Measurements from ENCODE around the gene SERPINI2.

The SERPINI2 gene, protein sequence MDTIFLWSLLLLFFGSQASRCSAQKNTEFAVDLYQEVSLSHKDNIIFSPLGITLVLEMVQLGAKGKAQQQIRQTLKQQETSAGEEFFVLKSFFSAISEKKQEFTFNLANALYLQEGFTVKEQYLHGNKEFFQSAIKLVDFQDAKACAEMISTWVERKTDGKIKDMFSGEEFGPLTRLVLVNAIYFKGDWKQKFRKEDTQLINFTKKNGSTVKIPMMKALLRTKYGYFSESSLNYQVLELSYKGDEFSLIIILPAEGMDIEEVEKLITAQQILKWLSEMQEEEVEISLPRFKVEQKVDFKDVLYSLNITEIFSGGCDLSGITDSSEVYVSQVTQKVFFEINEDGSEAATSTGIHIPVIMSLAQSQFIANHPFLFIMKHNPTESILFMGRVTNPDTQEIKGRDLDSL

DNA sequence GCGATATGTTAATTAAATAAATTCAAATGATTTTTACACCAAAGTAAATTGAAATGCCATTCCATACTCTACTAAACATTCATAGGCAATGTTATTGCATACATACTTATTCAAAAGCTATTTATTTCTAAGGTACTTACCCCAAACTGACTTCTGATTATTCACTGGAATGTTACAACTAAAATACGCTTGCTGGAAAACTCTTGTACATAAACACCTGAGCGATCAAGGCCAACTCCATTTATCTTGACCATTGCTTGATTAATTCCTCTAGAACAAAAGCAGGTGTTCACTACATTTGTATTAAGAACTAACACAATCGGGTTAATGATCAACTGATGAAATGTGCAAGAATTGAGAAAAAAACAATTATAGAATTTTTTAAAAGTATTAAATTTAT lies at the start of gene SERPINI2:
TSS of gene SERPINI2 (minus strand) at position 180 of the 400 bp plus-strand sequence. CDS start 2,208 bp downstream, outside the sequence.
- no peak for DNase-seq

DNA sequence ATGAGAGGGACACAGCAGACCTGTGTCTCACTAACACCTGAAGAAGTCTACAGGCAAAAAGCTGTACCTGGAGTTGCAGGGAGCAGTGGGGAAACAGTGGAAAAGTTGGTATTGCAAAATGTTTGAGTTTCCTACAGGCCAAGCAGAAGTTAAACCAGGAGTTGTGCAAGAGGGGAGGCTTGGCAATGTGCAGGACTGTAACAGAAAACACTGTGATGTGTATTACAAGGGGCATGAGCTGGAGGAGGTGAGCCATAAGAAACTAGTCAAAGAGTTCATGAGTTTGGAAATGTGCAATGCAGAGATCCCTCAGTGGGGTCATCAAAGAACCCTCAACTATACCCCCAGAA lies 47.1 kb upstream of the SERPINI2 start:
- peak; percentile 47 for DNase-seq

DNA sequence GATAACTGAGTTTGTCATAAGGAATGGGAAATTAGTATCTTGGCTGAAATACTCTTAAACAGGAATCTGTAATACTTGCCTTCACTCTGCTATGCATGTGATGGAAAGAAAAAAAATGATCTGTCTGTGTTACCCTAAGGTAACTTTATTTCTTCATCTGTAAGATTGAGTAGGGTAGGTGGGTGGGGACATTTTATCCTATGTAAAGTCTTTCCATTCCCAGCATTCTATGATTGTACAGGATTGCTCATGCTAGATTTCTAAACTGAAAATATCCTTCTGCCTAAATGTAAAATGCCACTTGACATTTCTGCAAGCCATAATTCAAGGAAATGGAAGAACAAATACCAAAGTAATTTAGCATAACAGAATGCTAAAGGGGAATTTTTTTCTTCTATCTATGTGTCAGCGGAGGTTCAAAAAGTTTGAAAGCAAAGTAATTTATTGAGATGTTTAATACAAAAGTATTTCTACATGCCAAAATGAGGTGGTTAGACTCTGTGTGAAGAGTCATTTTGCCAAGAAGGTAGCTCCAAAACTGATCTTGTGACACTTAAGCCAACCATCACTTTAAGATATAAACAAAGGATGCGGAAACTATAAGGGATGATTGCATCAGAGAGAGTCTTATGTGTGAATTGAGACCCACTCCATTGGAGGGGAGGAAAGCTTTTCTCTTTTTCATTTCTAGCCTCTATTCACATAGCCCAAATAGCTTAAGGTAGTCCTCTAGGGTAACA lies 46.6 kb upstream of the SERPINI2 start:
- DNase-seq = peak; percentile 32

DNA sequence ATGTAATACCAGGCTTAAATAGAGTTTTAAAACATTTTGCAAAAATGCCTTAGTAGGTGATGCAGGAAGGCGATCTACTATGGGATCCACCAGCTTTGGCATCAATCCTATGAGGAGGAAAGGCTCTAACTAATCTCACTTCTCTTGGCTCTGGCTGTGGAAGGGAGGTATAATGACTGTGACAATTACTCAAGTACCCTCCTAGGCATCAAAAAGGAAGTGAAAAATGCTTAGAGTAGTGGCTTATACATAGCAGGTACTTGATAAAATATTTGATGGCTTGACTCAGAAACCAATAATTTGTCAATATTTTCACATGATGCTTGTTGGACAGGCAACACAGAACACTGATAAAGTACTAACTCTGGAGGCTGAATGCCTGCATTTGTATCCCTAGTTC lies 34.1 kb upstream of the SERPINI2 start:
- no peak for DNase-seq

DNA sequence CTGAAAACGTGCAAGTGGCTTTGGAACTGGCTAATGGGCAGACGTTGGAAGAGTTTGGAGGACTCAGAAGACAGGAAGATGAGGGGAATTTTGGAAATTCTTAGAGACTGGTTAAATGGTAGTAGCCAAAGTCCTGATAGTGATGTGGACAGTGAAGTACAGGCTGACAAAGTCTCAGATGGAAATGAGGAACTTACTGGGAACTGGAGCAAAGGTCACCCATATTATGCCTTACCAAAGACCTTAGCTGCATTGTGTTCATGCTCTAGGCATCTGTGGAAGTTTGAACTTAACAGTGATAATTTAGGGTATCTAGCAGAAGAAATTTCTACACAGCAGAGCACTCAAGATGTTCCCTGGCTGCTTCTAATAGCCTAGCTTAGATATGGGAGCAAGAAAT lies 28.6 kb upstream of the SERPINI2 start:
- peak; percentile 26 for DNase-seq

DNA sequence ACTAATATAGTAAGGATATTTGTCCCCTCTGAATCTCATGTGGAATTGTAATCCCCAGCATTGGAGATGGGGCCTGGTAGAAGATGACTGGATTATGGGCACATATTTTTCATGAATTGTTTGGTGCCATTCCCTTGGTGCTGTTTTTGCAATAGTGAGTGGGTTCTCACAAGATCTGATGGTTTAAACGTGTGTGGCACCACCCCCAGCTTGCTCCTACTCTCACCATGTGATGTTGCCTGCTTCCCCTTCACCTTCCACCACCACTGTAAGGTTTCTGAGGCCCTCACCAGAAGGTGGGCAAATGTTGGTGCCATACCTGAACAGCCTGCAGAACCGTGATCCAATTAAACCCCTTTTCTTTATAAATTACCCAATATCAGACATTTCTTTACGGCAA lies 28.1 kb upstream of the SERPINI2 start:
- DNase-seq = no peak

DNA sequence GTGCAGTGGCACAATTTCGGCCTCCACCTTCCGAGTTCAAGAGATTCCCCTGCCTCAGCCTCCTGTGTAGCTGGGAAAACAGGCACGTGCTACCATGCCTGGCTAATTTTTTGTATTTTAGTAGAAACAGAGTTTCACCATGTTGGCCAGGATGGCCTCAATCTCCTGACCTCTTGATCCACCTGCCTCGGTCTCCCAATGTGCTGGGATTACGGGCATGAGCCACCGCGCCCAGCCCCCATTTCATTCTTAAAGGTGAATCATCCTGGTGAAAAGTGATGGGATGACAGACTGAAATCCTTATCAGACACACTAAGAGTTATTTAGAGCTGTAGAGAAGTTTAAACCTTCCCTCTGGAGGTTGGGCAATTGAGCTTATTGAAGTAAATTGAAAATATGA lies 24.1 kb upstream of the SERPINI2 start:
- no peak for DNase-seq

DNA sequence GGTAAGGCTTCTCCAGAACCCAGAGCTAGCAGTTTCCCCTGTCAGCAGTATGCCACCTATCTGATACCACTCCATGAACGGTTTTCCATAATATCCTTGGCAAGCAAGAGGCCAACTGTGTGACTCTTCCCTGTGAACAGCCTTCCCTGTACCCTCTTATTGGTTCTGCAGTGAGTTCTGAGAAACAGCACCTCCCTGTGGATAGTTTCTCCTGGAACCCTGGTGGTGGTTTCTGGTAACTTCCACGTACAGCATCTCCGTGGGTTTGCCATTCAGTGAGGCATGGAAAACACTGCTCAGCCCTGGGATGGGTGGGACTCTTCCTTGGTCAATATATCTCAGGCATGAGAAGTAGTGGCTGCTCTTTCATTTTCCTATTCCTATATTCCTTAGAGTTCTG lies 19.4 kb upstream of the SERPINI2 start:
- peak; percentile 29 for DNase-seq

DNA sequence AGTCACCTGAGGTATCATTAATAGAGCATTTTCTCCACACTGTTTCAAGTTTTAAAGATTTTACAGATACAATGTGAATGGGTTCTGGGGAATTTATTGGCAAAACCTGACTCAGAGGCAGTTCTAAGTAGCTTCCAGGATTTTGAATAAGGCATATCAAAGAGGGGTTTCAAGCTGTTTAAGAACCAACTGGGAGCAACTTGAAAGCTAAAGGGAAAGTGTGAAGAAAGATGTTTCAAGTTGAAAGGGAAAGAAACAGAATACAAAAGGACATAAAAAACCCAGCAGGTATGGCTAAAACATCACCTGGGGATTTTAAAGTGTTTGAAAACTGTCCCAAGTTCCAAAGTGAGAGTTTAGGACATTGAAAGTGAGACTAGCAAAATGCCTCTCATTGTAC lies 17.8 kb upstream of the SERPINI2 start:
- DNase-seq = no peak

DNA sequence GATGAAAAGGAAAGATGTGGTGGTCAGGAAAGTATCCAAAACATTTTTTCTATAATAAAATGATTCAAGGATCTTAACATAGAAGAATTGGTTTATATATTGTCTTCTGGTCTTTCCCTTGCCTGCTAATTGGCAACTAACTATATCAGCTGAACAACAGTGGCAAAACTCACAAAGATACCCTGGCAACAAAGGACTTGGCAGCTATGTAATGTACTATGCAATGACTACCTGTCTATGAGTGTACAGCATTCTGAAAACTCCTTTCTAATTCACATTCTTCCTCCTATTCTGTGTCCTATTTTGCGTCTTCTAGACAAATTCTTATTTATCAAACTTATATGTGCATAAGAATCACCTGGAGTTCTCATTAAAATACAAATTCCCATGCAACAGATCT lies 15.7 kb upstream of the SERPINI2 start:
- no peak for DNase-seq

DNA sequence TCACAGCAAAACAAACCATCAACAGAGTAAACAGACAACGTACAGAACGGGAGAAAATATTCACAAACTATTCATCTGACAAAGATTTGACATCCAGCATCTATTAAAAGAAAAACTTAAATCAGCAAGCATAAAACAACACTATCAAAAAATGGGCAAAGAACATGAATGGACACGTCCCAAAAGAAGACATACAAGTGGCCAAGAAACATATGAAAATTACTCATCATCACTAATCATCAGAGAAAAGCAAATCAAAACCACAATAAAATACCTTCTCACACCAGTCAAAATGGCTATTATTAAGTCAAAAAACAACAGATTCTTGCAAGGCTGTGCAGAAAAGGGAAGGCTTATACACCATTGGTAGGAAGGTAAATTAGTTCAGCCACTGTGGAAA lies 13.7 kb upstream of the SERPINI2 start:
- DNase-seq = no peak

DNA sequence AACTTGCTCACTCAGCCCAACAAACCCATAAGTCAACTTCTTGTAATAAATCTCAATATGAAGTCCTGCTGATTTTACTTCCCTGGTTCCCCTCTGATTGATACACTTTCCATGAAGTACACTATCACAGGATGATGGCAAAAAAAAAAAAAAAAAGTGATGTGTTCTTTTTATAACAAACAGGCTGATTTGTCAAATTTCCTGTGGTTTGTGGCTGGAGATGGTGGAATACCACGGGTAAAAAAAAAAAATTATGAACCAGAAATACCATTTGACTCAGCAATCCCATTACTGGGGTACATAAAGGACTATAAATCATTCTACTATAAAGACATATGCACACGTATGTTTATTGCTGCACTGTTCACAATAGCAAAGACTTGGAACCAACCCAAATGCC lies 10.7 kb upstream of the SERPINI2 start:
- peak; percentile 44 for DNase-seq

DNA sequence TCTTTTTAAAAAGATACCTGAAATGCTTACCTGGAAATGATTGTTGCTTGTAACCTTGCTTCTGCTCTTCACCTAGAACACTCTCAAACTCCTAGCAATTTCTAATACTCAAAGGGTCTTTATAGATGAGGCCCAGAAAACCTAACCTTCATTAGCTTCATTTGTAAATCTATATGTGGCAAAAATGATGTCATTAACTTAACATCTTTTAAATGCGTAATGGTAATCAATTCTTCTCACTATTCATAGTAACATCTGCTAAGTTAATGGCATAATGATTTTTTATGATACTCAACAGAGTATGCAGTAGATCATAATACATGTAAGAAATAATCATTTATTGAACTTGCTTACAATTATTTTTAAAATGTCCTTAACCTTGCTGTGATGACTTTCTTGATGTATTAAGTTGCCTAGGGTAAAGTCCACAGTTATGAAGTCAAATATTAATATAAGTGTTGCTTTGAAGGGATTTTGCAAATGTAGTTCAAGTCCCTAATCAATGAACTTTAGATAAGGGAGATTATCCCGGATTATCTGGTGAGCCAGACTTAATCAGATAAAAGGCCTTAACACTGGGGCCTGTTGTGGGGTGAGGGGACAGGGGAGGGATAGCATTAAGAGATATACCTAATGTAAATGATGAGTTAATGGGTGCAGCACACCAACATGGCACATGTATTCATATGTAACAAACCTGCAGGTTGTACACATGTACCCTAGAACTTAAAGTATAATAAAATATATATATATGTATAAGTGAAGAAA lies 10.1 kb upstream of the SERPINI2 start:
- no peak for DNase-seq

DNA sequence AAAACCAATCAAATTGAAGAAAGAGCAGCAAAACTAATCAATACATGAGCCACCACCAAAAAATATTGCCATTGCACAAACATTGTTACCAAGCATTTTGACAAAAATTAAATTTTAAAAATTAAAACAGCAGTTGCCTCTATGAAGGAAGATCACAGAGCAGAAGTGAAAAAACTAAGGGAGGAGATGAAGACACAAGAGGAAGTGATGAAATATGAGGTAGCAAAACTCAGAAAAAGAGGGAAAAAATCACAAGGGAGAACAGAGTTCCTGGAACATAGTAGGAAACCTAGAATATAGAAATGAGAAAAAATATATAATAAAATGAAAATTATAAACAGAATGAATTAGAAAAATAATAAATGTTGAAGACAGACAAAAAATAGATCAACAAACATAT lies 7.3 kb upstream of the SERPINI2 start:
- no peak for DNase-seq

DNA sequence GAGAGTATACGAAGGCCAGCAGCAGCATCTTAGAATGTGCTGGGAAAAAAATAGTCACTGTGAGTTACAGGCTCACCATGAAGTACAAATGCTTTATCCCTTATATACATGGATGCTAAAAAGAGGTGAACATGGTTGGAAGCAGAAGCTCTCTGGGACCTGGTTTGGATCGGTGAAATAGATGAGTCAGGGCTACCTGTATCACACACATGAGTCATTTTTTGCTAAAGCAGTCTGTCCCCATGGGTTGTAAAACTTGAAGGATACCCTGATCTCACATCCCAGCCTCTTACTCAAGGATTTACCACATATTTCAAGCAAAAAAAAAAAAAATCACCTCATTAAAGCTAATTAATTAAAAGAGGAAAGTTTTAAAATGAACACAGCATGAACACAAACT lies 6.9 kb upstream of the SERPINI2 start:
- no peak for DNase-seq

DNA sequence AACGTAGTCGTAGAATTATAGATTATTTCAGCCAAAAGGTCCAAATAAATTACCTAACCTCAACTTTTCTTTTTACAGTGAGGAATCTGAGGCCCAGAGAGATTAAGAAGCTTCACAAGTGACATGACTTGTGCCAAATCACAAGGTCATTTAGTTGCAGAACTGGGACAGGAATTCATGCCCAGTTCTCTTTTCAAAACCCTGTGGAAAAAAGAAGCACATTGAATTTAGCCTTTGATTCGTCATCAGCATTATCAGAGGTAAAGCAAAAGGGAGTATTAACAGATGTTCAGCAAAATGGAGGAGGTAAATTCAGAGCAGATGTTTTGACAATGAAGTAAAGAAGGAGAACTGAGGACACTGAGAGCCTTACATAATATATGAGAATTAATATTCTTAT lies 4.5 kb downstream of the SERPINI2 start:
- DNase-seq = no peak

DNA sequence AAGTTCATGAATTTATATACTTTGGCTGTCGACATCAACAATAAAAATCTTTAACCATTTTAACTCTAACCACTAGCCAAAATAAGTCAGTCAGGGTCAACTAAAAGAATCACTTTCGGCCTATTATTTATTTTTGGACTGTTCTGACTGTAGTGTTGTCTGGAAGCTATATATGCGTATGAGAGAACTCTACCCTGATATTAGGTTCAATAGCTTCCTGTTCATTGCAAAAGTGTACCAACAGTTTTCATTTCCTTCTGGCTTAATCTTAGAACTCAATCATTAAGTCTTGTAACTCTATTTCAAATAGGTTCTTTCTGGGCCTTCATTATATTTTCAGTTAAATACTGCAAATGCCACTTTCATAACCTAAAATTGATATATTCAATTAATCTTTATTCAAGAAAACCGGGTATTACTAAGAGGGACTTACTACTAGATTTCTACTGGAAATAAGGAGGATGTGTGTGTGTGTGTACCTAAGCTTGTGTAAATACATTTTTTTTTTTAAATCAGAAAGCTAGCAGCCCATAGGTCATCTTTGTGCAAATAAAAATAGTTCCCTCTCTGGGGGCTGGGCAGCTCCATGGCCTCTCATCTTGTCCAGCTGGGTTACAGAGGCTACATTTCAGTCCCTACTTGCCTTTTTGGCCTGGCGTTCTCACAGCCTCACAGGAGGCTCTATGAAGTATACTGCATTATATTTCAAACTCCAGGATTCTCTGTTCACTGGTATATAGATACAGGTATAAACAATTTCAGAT lies 5.8 kb downstream of the SERPINI2 start:
- no peak for DNase-seq

DNA sequence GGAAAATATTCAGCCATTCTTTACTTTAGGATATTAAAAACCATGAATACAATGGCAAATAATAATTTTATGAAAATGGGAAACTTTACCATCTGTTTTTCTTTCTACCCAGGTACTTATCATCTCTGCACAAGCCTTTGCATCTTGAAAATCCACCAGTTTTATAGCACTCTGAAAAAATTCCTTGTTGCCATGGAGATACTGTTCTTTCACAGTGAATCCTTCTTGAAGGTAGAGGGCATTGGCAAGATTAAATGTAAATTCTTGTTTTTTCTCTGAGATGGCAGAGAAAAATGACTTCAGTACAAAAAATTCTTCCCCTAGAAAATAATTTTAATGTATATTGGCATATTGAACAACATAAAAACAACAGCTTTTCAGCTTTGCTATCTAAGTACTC lies 6.9 kb downstream of the SERPINI2 start:
- DNase-seq = no peak

DNA sequence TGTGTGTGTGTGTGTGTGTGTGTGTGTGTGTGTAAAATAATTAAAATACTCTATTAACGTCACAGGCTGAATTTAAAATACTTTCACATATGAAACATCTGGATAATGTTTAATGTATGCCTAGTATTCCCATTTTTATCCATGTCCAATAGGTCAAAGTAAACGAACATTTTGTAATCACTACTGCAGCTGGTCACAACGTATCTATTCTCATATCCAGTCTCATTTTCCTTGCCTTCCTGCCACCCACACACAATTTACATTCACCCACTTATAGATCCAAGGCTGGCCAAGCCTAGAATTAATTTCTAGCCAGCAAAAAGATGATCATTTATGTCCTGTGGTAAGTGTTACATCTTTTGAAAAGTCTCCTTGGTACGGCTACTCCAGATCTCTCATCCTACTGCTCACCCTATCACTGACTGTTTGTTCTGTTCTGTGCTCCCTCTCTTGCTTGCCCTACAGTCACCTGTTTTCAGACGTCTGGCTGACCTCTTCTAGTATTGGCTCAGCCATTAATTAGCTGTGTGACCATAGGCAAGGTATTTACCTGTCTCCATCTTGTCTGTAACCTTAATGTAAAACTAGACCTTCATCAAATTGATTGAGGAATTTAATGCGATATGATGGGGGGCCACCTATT lies 17.6 kb downstream of the SERPINI2 start:
- DNase-seq = no peak

DNA sequence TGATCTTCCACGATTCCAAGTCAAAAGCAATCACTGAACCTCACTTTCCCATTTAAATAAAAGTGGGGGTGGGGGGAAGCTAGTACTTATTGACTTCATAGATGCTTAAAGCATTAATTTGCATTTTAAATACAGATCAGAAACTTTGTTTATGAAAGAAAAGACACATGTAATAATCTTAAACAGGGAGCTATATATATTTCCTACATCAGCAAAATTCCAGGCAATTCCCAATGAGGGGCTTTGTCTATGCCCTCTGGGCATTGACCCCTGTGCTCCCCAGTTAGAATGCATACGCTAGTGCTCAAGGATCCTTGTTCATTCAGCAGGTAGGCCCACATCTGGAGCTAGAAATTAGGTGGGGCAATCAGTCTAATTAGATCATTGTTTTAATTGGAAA lies 20.0 kb downstream of the SERPINI2 start:
- no peak for DNase-seq

DNA sequence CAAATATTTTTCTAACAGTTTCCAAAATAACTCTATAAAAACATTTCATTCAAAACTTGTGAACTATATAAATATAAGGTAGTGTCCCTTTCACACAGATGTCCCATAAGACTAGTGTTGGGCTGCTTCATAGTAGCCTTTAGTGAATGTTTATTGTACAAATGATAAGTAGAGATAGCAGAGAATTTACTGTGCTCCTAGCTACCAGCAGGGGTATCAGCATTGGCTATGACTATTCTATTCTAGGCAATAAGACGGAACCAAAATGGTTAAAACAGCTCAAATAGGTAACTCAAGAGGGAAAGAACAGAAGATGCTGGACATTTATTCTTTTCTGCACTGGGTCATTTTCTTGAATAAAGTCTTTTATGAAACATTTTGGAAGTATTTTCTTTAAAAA lies 22.6 kb downstream of the SERPINI2 start:
- DNase-seq = no peak

DNA sequence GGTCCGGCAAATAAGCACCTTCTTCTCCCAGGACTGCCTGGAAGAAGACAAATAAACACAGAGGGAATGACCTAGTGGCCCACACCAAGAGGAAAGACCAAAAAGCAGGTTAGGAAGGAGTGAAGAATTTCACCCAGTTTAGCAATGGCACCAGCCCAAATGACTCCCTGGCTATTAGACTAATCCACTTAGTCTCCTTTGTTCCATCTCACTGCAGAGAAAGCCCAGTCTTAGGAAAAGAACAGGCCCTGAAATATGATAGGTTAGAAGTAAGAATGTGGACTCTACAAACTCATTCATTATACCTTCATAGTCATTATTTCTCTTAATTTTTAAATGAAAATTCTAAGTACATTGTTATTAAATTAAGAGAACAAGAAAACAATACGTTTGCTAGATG lies 23.2 kb downstream of the SERPINI2 start:
- DNase-seq = no peak

DNA sequence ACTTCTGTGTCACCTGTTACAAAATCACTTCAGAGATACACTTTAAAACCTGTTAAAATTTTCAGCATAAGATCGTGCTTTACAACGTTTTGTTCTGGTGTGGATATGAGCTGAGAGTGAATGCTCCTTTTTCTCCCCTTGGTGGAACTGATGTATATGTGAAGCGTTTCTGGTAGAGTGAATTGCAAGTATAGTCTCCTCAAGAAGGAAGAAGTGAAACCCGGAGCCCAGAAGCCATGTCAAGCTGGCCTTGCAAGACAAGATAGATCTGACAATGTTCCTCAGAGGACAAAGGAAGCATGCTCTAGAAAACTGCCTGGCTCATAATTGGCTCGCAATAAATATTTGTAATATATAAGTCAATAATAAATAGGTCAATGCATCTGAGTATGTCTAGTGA lies 23.6 kb downstream of the SERPINI2 start:
- no peak for DNase-seq
